ENCODE results near the gene NFKB1. TPM values are rescaled to one million over a fixed set of nuclear protein-coding genes. Genes with fewer than 3 reads are reported as not detected.
A peak's percentile ranks its signal among the peaks of the same experiment; 100 is the strongest.

NFKB1 gene
- total RNA-seq, 2 experiments from 2014 or later: 84.7 to 88.1 TPM

DNA sequence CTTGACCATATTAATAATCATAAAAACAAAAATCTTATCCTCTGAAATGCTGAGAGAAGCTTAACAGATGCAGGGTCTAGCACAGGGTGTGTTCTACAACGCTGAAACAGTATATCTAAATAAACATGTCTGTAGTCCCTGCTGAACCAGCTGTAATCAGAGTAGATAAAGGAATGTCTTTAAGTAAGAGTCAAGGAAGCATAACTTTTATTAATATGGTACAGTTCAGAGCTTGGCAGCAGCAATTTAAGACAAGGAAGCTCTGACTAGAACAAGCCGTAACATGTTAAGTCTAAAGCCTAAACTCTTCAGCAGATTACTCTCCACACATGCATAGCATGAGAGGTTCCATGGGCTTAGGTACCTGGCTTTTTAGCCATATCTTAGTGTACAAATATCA is 36.1 kb downstream of the NFKB1 start:
- Mint-ChIP-seq H3K36me3 (ENCODE audit: low read depth) (peaks cover 64% of the 10 kb centered on the region), H3K27ac (no peak overlapping the region), H3K4me3 (no peak overlapping the region), H3K4me1 (peaks cover 34% of the 10 kb centered on the region), H3K27me3 (no peaks in the 10 kb centered on the region), H3K9me3 (no peaks in the 10 kb centered on the region)
- ChIA-PET CTCF (interaction anchor here (1.4 to 1.8 kb wide), 3 partner anchors 13 to 89 kb away, joined by 3 to 5 read pairs (median 4); no protein-coding TSS in a partner anchor), POLR2A (interaction anchor here (1.0 to 1.1 kb wide), 2 partner anchors 9 to 224 kb away, joined by 3 read pairs; partner anchors contain the start of gene MANBA)
- no peak for DNase-seq

DNA sequence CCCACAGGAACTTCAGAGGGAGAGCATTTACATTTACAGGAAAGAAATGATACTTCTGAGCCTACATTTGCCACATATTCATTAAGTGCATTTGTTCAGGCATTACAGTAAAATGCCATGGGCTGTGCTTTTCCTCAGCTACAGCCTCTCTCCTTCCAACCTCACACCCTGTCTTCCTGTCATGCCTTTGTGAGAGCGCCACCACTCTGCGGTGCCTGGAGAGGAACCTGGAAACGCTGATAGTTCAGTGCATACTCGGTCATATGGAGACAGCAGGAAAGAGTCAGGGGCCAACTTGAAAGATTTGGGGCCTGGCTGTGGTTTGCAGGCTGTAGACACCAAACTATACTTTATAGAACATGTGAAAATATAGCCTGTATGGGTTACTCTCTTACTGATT is 40.5 kb downstream of the NFKB1 start:
- H3K4me1 Mint-ChIP-seq: peaks cover 12% of the 10 kb centered on the region
- H3K27ac Mint-ChIP-seq: no peak overlapping the region
- H3K4me3 Mint-ChIP-seq: no peak overlapping the region
- ChIA-PET CTCF (no interaction called here), POLR2A (no interaction called here)
- H3K36me3 Mint-ChIP-seq (ENCODE audit: low read depth): peaks cover 61% of the 10 kb centered on the region
- no peaks in the 10 kb centered on the region for H3K27me3 Mint-ChIP-seq
- no peaks in the 10 kb centered on the region for H3K9me3 Mint-ChIP-seq
- DNase-seq: no peak

DNA sequence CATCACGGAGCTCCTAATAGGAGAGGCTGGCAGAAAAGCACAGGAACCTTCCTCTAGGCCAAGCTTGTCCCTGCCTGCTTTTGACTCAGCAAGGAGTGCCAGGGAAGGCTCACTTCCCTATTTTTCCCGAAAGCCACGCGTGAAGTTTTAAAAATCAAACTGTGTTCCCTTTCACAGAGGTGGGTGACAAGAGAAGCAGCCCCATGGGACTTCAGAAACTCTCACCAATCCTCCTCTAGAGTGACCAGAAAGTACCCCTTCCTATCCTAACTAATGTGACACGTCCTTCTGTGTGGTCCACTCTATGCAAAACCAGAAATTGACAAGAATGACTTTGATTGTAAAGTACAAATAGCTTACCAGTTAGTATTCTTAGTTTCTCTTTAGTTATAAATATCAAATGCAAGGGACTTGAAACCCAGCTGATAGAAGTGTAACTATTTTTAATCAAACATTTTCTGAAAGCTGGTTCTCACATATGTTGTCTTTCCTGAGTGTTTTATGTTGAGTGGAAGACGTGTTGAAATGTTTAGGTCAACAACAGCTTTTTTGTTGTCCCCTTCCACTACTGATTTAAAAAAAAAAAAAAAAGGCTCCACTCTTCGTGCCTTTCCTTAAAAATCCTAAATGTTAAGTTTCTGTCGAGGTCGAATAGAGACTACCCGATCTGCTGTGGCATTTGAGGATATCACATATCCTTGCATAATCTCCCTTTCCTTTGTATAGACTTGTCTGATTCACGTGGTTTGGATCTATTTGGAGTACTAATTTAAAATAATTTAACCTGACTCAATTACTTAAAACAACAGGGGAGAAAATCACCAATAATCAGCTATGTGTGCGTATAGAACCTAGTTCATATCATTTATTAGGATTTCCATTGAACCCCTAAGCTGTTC is 42.1 kb downstream of the NFKB1 start:
- Mint-ChIP-seq H3K36me3 (ENCODE audit: low read depth) (peaks cover 61% of the 10 kb centered on the region), H3K4me1 (peaks cover 15% of the 10 kb centered on the region), H3K9me3 (no peaks in the 10 kb centered on the region), H3K27me3 (no peaks in the 10 kb centered on the region), H3K27ac (no peak overlapping the region), H3K4me3 (no peak overlapping the region)
- CTCF ChIA-PET: interaction anchor here (0.7 kb wide), 2 partner anchors 98 to 486 kb away, joined by 4 read pairs; no protein-coding TSS in a partner anchor
- POLR2A ChIA-PET: interaction anchor here (0.6 to 1.4 kb wide), 4 partner anchors 9 to 83 kb away, joined by 3 to 4 read pairs (median 3); no protein-coding TSS in a partner anchor
- DNase-seq: no peak

DNA sequence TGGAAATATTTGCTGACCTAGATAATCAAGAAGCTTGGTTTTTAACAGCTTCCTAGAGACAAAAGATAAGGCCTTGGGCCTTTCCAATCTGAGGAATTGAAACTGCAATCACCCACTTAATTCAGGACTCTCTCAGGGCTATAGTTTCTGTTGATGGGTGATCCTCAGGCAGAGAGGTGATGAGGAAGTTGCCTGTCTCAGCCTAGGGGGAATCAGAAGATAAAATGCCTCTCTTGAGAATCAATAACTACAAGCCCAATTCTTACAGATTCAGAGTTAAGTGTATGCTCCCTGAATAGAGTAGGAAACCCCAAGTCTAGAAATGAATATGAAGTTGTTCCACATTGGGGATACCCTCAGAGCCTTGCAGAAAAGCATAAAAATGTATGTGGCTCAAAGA is 45.5 kb downstream of the NFKB1 start:
- H3K27me3 Mint-ChIP-seq: no peaks in the 10 kb centered on the region
- no peaks in the 10 kb centered on the region for H3K9me3 Mint-ChIP-seq
- CTCF ChIA-PET: interaction anchor here (0.9 to 1.4 kb wide), 2 partner anchors 16 to 18 kb away, joined by 3 to 4 read pairs; no protein-coding TSS in a partner anchor
- POLR2A ChIA-PET: interaction anchor here (1.0 to 2.2 kb wide), 3 partner anchors 10 to 39 kb away, joined by 3 to 7 read pairs (median 5); no protein-coding TSS in a partner anchor
- H3K36me3 Mint-ChIP-seq (ENCODE audit: low read depth): peaks cover 56% of the 10 kb centered on the region
- no peak for DNase-seq
- peaks cover 14% of the 10 kb centered on the region for H3K4me1 Mint-ChIP-seq
- H3K27ac Mint-ChIP-seq: no peak overlapping the region
- H3K4me3 Mint-ChIP-seq: no peak overlapping the region

DNA sequence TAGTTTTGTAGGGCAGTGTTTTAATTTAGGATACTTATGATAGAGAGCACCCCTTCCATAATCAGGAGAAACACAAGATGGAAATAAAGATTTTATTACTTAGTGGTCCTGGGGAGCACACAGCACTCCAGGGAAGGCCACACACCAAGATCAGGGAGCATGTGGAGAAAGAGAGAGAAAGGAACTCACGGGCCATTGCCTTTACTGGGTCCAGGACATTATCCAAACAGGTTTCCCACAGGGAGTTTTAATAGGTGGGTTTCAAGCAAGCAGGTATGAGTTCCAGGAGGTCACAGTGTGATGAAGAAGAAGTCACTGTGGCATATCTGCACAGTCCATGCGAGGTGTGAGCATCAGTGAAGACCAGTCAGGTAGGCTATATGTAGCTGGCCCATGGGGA is 46.8 kb downstream of the NFKB1 start:
- H3K36me3 Mint-ChIP-seq (ENCODE audit: low read depth): peaks cover 57% of the 10 kb centered on the region
- ChIA-PET POLR2A (interaction anchor here (2.2 kb wide), 1 partner anchor 11 kb away, joined by 7 read pairs; no protein-coding TSS in a partner anchor), CTCF (no interaction called here)
- H3K9me3 Mint-ChIP-seq: no peaks in the 10 kb centered on the region
- H3K27ac Mint-ChIP-seq: no peak overlapping the region
- H3K27me3 Mint-ChIP-seq: no peaks in the 10 kb centered on the region
- no peak for DNase-seq
- H3K4me3 Mint-ChIP-seq: no peak overlapping the region
- H3K4me1 Mint-ChIP-seq: peaks cover 25% of the 10 kb centered on the region

DNA sequence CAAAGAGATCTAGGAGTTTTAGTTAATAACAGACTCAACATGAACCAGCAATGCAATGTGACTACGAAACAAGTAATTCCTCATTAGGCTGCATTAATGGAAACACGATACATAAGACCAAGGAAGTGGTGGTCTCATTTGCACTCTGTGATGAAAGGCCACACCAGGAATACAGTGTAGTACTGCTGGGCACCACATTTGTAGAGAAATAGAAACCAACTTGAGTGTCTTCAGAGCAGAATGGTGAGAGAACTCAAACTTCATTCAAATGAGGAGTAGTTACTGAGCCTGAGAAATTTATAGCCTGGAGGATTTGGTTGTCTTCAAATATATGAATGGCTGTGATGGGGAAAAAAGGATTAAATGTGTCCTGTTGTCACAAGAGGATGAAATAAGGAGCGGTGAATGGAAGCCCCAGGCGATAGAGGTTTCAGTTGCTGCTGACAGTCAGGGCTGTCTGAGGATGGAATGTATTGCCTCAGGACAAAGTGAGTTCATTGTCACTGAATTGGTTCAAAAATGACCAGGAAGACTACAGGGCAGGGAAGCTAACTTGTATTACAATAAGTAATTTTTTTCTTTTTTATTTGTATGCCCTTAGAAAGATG is 50.9 kb downstream of the NFKB1 start:
- ChIA-PET POLR2A (interaction anchor here (1.0 kb wide), 1 partner anchor 12 kb away, joined by 3 read pairs; no protein-coding TSS in a partner anchor), CTCF (interaction anchor here (1.7 kb wide), 1 partner anchor 15 kb away, joined by 5 read pairs; no protein-coding TSS in a partner anchor)
- H3K27ac Mint-ChIP-seq: no peak overlapping the region
- no peak for DNase-seq
- no peaks in the 10 kb centered on the region for H3K9me3 Mint-ChIP-seq
- H3K4me1 Mint-ChIP-seq: peaks cover 25% of the 10 kb centered on the region
- H3K36me3 Mint-ChIP-seq (ENCODE audit: low read depth): peaks cover 40% of the 10 kb centered on the region
- no peak overlapping the region for H3K4me3 Mint-ChIP-seq
- H3K27me3 Mint-ChIP-seq: no peaks in the 10 kb centered on the region

DNA sequence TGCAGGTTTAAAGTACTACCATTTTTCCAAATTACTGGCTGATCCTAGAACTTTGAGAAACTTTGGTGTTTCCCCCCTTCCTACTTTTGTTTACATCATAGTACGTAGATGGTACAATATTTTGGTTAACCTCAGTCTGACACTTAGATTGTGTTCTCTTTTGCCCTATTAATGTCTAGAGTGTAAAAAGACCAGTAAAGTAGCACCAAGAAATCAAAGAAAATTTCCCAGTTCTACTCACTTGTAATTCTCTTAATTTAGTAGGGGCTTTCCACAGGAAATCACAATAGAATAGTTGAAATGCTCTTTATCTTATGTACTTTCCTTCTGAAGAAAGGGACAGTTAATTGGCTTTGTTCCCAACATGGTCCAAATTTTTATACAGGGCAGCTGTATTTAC is 51.6 kb downstream of the NFKB1 start:
- H3K36me3 Mint-ChIP-seq (ENCODE audit: low read depth): peaks cover 40% of the 10 kb centered on the region
- H3K4me1 Mint-ChIP-seq: peaks cover 23% of the 10 kb centered on the region
- DNase-seq: no peak
- H3K27me3 Mint-ChIP-seq: no peaks in the 10 kb centered on the region
- POLR2A ChIA-PET: interaction anchor here (1.0 kb wide), 1 partner anchor 12 kb away, joined by 3 read pairs; no protein-coding TSS in a partner anchor
- CTCF ChIA-PET: no interaction called here
- H3K27ac Mint-ChIP-seq: no peak overlapping the region
- H3K9me3 Mint-ChIP-seq: no peaks in the 10 kb centered on the region
- H3K4me3 Mint-ChIP-seq: no peak overlapping the region

DNA sequence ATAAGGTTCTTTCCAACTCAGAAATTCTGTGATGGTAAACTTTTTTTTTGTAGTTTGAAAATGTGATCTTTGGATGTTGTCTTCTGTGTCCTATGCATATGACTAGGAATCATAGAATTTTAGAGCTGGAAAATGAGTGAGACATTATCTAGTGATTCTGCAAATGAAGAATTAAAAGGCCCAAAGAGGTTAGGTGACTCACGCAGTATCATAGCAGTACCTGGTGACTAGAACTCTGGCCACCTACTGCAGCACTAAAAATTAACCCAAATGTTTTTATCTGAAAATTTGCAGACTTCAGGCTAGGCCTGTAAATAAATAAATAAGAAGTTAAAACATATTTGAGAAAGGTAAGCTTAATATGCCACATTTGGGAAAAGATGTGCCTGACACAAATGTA is 52.8 kb downstream of the NFKB1 start:
- H3K9me3 Mint-ChIP-seq: no peaks in the 10 kb centered on the region
- H3K27ac Mint-ChIP-seq: no peak overlapping the region
- no peak for DNase-seq
- POLR2A ChIA-PET: no interaction called here
- H3K4me3 Mint-ChIP-seq: no peak overlapping the region
- CTCF ChIA-PET: no interaction called here
- peaks cover 45% of the 10 kb centered on the region for H3K36me3 Mint-ChIP-seq (ENCODE audit: low read depth)
- no peaks in the 10 kb centered on the region for H3K27me3 Mint-ChIP-seq
- H3K4me1 Mint-ChIP-seq: peaks cover 33% of the 10 kb centered on the region

DNA sequence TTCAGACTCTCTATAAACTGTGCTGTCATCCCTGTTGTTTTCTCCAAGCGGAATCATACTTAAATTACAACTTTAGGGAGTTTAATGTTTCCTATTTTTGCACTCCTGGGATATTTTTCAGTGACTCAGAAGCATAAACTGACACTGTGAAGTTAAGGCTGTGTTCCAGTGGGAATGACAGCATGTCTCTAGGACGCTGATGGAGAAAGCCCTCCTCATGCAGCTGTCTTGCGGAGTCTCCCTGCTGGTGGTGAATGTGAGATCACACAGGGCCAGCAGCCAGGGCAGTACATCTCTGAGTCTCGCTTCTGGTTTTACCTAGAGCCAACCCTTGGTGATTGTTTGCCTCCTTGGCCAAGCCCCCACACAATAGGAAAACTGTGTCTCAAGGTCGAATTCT is 53.3 kb downstream of the NFKB1 start:
- Mint-ChIP-seq H3K9me3 (no peaks in the 10 kb centered on the region), H3K4me1 (peaks cover 37% of the 10 kb centered on the region), H3K4me3 (no peak overlapping the region), H3K27me3 (no peaks in the 10 kb centered on the region), H3K27ac (no peak overlapping the region), H3K36me3 (ENCODE audit: low read depth) (peaks cover 46% of the 10 kb centered on the region)
- no peak for DNase-seq
- ChIA-PET POLR2A (no interaction called here), CTCF (no interaction called here)

DNA sequence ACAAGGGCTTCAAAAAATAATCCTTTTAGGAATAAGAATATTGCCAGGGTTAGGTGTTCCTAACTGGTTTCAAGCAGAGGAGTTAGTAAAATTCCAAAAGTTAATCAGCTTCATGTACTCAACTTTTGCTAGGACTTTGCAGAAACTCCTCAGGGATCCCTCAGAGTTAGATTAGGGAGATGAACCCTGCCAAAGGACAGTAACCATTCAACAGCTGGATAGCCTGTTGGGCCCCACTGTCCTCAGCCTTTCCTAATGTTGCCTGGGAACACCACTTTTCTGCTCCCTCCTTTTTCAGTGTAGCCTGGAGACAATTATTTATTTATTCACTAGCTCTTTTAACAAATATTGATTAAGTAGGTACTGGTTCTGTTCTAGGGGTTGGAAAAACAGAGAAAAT is 53.8 kb downstream of the NFKB1 start:
- POLR2A ChIA-PET: no interaction called here
- Mint-ChIP-seq H3K9me3 (no peaks in the 10 kb centered on the region), H3K36me3 (ENCODE audit: low read depth) (peaks cover 44% of the 10 kb centered on the region), H3K4me1 (peaks cover 41% of the 10 kb centered on the region), H3K4me3 (no peak overlapping the region), H3K27ac (no peak overlapping the region), H3K27me3 (no peaks in the 10 kb centered on the region)
- no peak for DNase-seq
- CTCF ChIA-PET: no interaction called here

DNA sequence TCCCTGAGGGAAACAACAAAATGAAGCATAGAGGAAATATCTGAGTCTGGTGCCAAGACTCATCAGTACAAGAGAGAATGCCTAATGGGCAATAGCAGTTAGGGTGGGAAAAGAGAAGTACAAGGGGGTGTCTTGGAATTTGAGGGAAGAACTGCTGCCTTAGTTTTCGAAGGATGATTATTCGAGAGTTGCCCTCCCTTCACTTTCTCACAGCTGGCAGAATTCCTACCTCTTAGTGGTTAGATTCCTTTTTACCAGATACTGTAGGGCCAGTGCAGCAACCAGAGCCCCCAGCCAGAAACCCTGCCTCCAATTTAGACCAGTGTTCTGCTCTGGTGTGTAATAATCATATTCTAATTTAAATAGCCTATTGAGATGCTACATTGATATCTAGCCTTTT is 56.5 kb downstream of the NFKB1 start:
- Mint-ChIP-seq H3K27me3 (no peaks in the 10 kb centered on the region), H3K4me3 (no peak overlapping the region), H3K9me3 (no peaks in the 10 kb centered on the region), H3K4me1 (peaks cover 55% of the 10 kb centered on the region), H3K36me3 (ENCODE audit: low read depth) (peaks cover 44% of the 10 kb centered on the region), H3K27ac (no peak overlapping the region)
- ChIA-PET CTCF (no interaction called here), POLR2A (no interaction called here)
- DNase-seq: no peak

DNA sequence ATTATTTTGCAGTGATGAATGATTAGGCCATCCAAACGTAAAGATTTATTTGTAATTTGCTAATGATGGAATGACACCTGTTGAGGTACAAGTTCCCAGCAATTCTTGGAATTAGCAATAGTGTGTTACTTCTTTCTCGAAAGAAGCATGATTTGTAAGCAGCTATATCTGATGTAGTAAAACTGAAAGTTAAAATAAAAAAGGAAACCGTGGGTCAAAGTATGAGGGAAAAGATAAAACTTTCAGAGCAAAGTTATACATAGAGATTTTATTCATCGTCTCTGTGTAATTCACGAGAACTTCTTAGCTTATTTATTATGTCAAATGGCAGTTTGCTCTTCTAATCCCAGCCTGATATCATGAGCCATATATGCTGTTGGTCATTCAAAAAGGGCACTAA is 59.0 kb downstream of the NFKB1 start:
- CTCF ChIA-PET: interaction anchor here (0.7 kb wide), 1 partner anchor 125 kb away, joined by 3 read pairs; no protein-coding TSS in a partner anchor
- Mint-ChIP-seq H3K4me1 (peaks cover 54% of the 10 kb centered on the region), H3K36me3 (ENCODE audit: low read depth) (peaks cover 47% of the 10 kb centered on the region), H3K27ac (peak overlapping the region; percentile 59), H3K4me3 (peak overlapping the region; percentile 50), H3K27me3 (no peaks in the 10 kb centered on the region), H3K9me3 (no peaks in the 10 kb centered on the region)
- DNase-seq: no peak
- POLR2A ChIA-PET: interaction anchor here (1.0 to 2.1 kb wide), 4 partner anchors 13 to 51 kb away, joined by 3 to 7 read pairs (median 4); no protein-coding TSS in a partner anchor
